Smooth muscle cell (in vitro differentiated cells): ENCODE data around the gene BCL11B. TPM values are rescaled to one million over a fixed set of nuclear protein-coding genes. Genes with fewer than 3 reads are reported as not detected.

Source experiments
- DNase-seq: peaks from one replicate; lab custom pipeline; 2025; ENCODE audit not compliant: unreplicated experiment; lab: John Stamatoyannopoulos, UW
- H2AFZ ChIP-seq: fragments of 200-600 bp; sonication (generic); 2 replicates; pipeline ENCODE4 v1.6.0; 2016; ENCODE audit warnings: antibody characterized with exemption, low read depth, mild to moderate bottlenecking
- H3F3A ChIP-seq: fragments of 200-600 bp; sonication (generic); 2 replicates; pipeline ENCODE4 v1.6.0; 2017; ENCODE audit warnings: antibody characterized with exemption, low read depth
- H3K27ac ChIP-seq: fragments of 200-600 bp; sonication (generic); 2 replicates; pipeline ENCODE4 v1.5.1; 2016; ENCODE audit warnings: low read depth, mild to moderate bottlenecking
- H3K27me3 ChIP-seq: fragments of 200-600 bp; sonication (generic); 2 replicates; pipeline ENCODE4 v1.6.1; 2016; ENCODE audit warnings: low read depth, mild to moderate bottlenecking
- H3K36me3 ChIP-seq: fragments of 200-600 bp; sonication (generic); 2 replicates; pipeline ENCODE4 v1.5.1; 2016; ENCODE audit warnings: low read depth
- H3K4me1 ChIP-seq: fragments of 200-600 bp; sonication (generic); 2 replicates; pipeline ENCODE4 v1.5.1; 2016; ENCODE audit warnings: low read depth
- H3K4me2 ChIP-seq: fragments of 200-600 bp; sonication (generic); 2 replicates; pipeline ENCODE4 v1.6.0; 2016; ENCODE audit warnings: mild to moderate bottlenecking
- H3K4me3 ChIP-seq: fragments of 200-600 bp; sonication (generic); 2 replicates; pipeline ENCODE4 v1.5.1; 2016; ENCODE audit warnings: mild to moderate bottlenecking
- H3K79me2 ChIP-seq: fragments of 200-600 bp; sonication (generic); 2 replicates; pipeline ENCODE4 v1.6.0; 2016; ENCODE audit warnings: low read depth, mild to moderate bottlenecking
- H3K9ac ChIP-seq: fragments of 200-600 bp; sonication (generic); 2 replicates; pipeline ENCODE4 v1.6.0; 2016; ENCODE audit warnings: low read depth
- H3K9me3 ChIP-seq: fragments of 200-600 bp; sonication (generic); replicated peaks from 2 replicates; pipeline ENCODE4 v1.5.1; 2016; ENCODE audit warnings: low read depth
- H4K20me1 ChIP-seq: fragments of 200-600 bp; sonication (generic); 2 replicates; pipeline ENCODE4 v1.6.0; 2016; ENCODE audit warnings: low read depth
- WGBS: methylation state at CpG from one replicate; pipeline ENCODE4 v1.1.7; 2016; ENCODE audit warnings: low lambda C conversion rate; 5-methylcytosine and 5-hydroxymethylcytosine counted together
- polyA plus RNA-seq: library from polyadenylated mRNA; unstranded; fragments of >200 nt; fragmentation: Nextera tagmentation; extraction: Ambion mirVana; gene quantifications from 2 replicates; pipeline ENCODE4 v1.2.1, GENCODE V29; 2016
- total RNA-seq: library from RNA; depleted of rRNA; stranded (reverse); fragments of >200 nt; gene quantifications from 2 replicates; pipeline ENCODE4 v1.2.3, GENCODE V29; 2014
- TF ChIP-seq, protein P1 (sequence below): fragments of 200-600 bp; sonication (generic); IDR thresholded peaks from 2 replicates; pipeline ENCODE4 v1.5.1; 2017; ENCODE audit warnings: borderline replicate concordance, mild to moderate bottlenecking, antibody characterized with exemption; ENCODE audit not compliant: insufficient read depth, poor library complexity, severe bottlenecking

BCL11B gene
- total and polyA plus RNA-seq, 2 experiments from 2014 or later = 0.56 to 3.0 TPM

DNA sequence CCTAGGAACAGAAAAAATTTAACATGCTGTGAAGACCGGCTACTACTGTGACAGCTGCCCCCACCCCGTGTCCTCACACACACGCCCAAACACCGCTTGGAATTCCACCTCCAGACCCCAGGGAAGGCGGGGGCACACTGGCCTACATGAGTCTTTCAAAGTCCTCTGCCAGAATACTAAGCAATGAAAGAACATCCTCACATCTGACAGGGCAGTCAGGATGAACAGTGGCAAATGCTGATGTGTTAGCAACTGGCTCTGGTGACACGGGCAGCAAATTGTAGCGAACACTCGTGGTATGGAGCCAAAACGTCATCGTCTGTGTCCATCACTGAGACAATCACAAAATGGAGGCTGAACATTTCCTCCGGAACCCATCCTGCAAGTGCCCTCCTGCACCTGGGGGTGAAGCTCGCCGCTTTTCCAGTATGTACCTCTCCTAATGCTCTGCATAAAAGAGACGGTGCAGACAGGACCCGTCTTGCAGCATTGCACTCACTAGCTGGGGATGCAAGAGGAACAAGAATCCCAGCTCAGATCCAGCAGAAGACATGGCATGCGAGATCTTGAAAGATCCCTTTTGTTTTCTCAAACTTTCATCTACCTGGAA lies 94.8 kb downstream of the BCL11B start:
- Histone ChIP-seq H3K36me3 (no peaks in the 10 kb centered on the region), H3F3A (no peaks in the 10 kb centered on the region), H3K4me1 (no peaks in the 10 kb centered on the region), H3K4me3 (no peak overlapping the region), H3K27me3 (no peaks in the 10 kb centered on the region), H3K79me2 (no peaks in the 10 kb centered on the region), H2AFZ (no peak overlapping the region), H3K9ac (no peak overlapping the region), H3K9me3 (no peaks in the 10 kb centered on the region), H4K20me1 (no peaks in the 10 kb centered on the region), H3K4me2 (no peak overlapping the region), H3K27ac (no peak overlapping the region)
- DNase-seq = no peak
- WGBS = 90% methylated on average over 16 of the region's 16 CpGs
- TF ChIP-seq, protein P1, sequence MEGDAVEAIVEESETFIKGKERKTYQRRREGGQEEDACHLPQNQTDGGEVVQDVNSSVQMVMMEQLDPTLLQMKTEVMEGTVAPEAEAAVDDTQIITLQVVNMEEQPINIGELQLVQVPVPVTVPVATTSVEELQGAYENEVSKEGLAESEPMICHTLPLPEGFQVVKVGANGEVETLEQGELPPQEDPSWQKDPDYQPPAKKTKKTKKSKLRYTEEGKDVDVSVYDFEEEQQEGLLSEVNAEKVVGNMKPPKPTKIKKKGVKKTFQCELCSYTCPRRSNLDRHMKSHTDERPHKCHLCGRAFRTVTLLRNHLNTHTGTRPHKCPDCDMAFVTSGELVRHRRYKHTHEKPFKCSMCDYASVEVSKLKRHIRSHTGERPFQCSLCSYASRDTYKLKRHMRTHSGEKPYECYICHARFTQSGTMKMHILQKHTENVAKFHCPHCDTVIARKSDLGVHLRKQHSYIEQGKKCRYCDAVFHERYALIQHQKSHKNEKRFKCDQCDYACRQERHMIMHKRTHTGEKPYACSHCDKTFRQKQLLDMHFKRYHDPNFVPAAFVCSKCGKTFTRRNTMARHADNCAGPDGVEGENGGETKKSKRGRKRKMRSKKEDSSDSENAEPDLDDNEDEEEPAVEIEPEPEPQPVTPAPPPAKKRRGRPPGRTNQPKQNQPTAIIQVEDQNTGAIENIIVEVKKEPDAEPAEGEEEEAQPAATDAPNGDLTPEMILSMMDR = no peak

DNA sequence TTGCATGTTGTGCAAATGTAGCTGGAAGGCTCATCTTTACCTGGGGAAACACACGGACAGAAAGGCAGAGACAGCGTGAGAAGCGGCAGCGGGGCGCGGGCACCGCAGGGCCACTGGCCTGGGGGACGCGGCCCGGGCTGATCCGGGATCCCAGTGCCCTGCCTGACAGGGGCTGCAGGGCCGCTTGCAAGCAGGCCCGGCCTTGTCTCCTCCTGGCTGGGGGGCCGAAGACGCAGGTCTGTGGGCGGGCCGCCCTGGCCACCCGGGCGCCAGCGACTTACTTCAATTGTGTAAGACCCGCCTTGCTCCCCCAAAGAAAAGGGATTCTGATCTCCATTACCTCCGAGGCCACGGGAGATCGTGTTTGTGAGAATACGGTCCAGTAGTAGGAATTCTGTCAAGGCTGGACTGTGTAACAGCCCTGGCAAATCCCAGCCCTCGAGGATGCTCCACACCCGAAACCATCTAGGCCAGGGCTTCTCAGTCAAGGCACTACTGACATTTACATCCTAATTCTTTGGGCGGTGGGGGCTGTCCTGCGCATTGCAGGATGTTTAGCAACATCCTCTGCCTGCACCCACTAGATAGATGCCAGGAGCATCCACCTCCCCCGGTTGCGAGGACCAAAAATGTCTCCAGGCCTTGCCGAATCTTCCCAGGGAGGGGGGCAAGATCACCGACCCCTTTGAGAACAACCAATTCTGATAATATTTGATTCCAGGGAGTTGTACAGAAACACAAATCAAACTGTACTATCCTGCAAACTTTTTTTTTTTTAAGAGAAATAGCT lies 95.6 kb downstream of the BCL11B start:
- H2AFZ ChIP-seq = no peak overlapping the region
- no peak overlapping the region for H3K4me2 ChIP-seq
- no peaks in the 10 kb centered on the region for H3K27me3 ChIP-seq
- H3K4me3 ChIP-seq = no peak overlapping the region
- no peak overlapping the region for H3K27ac ChIP-seq
- H4K20me1 ChIP-seq = no peaks in the 10 kb centered on the region
- H3K79me2 ChIP-seq = no peaks in the 10 kb centered on the region
- H3K36me3 ChIP-seq = no peaks in the 10 kb centered on the region
- H3K4me1 ChIP-seq = no peaks in the 10 kb centered on the region
- no peaks in the 10 kb centered on the region for H3K9me3 ChIP-seq
- no peak overlapping the region for H3K9ac ChIP-seq
- TF ChIP-seq, protein P1 = no peak
- no peaks in the 10 kb centered on the region for H3F3A ChIP-seq
- DNase-seq = no peak
- WGBS = 97% methylated on average over 33 of the region's 33 CpGs

DNA sequence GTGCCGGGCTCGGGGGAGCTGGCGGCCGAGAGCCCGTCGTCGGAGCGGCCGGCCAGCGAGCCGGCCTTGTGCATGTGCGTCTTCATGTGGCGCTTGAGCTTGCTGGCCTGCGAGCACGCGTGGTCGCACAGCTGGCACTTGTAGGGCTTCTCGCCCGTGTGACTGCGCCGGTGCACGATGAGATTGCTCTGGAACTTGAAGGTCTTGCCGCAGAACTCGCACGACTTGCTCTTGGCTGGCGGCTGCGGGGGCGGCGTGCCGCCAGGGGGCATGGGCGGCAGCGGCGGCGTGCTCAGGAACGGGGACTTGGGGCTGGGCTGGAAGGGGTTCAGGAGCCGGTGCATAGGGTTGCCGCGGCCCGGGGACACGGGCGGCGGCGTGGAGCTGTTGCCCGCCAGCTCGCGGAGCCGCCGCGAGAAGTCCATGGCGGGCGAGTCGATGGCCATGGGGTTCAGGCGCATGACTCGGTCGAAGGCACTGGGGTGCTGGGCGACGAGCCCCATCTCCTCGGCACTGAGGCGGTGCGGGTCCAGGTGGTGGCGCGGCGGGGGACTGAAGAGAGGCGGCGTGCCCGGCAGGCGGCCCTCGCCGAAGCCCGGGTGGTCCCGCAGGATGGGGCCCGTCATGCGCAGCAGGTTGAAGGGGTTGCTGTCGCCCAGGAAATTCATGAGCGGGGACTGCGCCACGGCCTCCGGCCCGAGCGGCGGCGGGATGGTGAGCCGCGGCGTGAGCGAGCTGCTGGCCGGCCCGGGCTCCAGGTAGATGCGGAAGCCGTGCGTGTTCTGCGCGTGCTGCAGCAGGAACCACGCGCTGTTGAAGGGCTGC lies 96.5 kb downstream of the BCL11B start:
- Histone ChIP-seq H3K9me3 (no peaks in the 10 kb centered on the region), H2AFZ (no peak overlapping the region), H3K27ac (no peak overlapping the region), H3K27me3 (no peaks in the 10 kb centered on the region), H3F3A (no peaks in the 10 kb centered on the region), H3K4me2 (no peak overlapping the region), H3K9ac (no peak overlapping the region), H3K4me1 (no peaks in the 10 kb centered on the region), H3K4me3 (no peak overlapping the region), H3K79me2 (no peaks in the 10 kb centered on the region), H4K20me1 (no peaks in the 10 kb centered on the region), H3K36me3 (no peaks in the 10 kb centered on the region)
- TF ChIP-seq, protein P1 = no peak
- no peak for DNase-seq
- 97% methylated on average over 79 of the region's 95 CpGs for WGBS
